AML-193 (cell line): ENCODE results near the gene TAS1R3.

Experiments
- DNase-seq, 2 experiments: peaks; one replicate each; lab custom pipeline; 2025; lab: John Stamatoyannopoulos, UW

The TAS1R3 gene

GRCh38 chr1:1371746-1372711 is 40.9 kb downstream of the TAS1R3 start:
- DNase-seq = peak; percentile 42 to 48

DNA sequence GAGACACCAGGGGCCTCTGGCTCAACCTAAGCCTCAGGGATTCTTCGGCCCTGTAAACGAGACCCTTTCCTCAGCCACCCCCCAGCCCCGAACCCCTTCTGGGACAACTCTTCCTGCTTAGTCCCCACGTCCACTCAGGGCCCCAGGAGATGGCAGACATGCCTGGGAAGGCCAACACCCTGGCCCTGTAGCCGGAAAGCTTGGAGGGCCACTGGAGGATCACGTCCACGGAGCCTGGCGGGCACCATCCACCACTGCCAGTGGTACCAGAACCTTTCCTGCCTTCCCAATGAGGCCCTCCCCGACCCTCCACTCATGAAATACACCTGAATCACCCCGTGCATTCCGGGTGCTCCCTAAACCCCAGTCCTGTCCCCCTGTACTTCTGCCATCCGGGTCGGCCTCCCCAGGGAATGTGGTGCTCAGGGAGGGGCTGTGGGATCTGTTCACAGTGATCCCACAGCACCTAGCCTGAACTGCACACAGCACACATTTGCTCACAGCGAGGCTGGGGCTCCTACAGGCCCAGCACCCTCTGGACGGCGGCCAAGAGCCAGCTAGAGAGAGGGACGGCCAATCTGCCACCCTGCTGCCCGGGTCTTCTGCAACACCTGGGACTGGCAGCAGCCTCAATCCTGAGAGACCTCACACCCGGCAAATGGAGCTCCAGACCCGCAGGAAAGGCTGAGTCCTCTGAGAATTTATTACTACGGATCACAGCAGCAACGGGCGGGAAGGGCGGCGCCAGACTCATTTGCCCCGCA is 42.2 kb downstream of the TAS1R3 start:
- no peak for DNase-seq

GRCh38 chr1:1373815-1374588 is 42.9 kb downstream of the TAS1R3 start:
- no peak for DNase-seq

DNA sequence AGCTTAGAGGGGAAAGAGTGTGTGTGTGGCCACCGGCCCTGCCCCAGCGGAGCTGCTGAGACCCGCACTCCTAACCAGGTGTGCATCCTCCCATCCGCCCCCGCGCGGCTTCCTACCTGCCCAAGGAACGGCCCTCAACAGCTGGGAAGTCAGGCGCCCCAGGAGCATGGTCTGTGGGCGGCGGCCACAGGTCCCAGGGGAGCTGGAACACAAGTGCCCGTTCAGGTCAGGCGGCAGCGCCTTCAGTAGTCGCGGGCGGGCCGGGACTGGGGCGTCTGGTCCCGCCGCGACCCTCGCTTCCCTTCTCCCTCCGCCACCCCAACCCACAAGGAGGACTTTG is 43.5 kb downstream of the TAS1R3 start:
- no peak for DNase-seq

DNA sequence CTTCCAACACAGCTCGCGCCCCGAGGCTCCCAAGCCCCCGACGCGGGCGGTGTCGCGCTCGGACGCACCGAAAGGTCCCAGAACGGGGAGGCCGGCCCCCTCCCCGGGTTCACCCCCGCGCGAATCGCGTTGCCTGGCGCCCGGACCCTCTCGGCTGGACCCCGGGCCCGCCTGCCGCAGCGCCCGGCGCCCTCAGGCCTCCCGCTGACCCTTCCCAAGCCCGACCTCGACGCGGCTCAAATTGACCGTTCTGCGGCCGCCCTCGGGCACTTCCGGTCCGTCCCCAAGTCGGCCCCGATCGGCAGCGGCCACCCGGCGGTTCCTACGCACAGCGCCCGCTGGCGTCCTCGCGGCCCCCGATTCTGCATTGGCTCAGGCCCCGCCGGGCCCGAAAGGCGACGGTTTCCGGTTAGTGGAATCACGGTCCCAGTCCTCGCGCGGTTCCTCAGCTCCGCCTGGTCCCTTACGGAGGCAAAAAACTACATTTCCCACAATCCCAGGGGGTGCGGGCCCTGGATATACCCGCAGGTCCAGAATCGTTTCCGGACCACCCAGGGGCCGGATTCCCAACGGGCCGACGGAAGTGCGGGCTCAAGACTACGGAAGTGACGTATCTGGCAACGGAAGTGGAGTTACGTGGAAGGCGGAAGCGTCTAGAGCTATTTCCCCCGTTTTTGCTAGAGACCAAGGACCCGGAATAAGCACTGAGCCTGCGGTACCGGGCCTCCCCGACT is 44.0 kb downstream of the TAS1R3 start, which contains the start of gene AURKAIP1:
Gene AURKAIP1 (minus strand): TSS at position 279 of the 734 bp plus-strand sequence. CDS start 451 bp downstream, outside the sequence.
- peak; percentile 97 to 98 for DNase-seq

GRCh38 chr1:1376551-1377226 is 45.6 kb downstream of the TAS1R3 start:
- no peak for DNase-seq

GRCh38 chr1:1377540-1378205 is 46.6 kb downstream of the TAS1R3 start:
- DNase-seq = no peak

- no peak for DNase-seq
These were observed 49.8 kb downstream of the TAS1R3 start for GRCh38 chr1:1380860-1381259.

- no peak for DNase-seq
These were observed 50.2 kb downstream of the TAS1R3 start for GRCh38 chr1:1381294-1381693.
